Testis (tissue), 2 donors: ENCODE data around the gene MALAT1.

ENCODE experiments used
- CTCF ChIP-seq, 3 experiments: fragments of 450-650 bp in 2 of 3; fragments of 200-600 bp in 1 of 3; sonication (generic) in 1 of 3; IDR thresholded peaks; one replicate each; pipeline ENCODE4 v1.5.1; 2016 to 2019; ENCODE audit warnings: antibody characterized with exemption in 3 of 3, mild to moderate bottlenecking in 2 of 3, moderate library complexity in 1 of 3
- POLR2A ChIP-seq: fragments of 450-650 bp; IDR thresholded peaks from one replicate; pipeline ENCODE4 v1.6.1; 2017; ENCODE audit warnings: antibody characterized with exemption, mild to moderate bottlenecking, moderate library complexity

GRCh38 chr11:65502274-65502554 lies 3.4 kb downstream of the MALAT1 start:
- no peak for TF ChIP-seq CTCF (IDR thresholded peaks at IDR 0.05)
- TF ChIP-seq POLR2A = no peak
